HG02610 (cell line): ENCODE data around the gene PLAAT3.
"Not testable (repeated sequence)": the region's sequence is repeated elsewhere in the genome, so short reads cannot be mapped to it uniquely, and the experiment has no call there.

Experiments used
- ATAC-seq: cut with Tn5 transposase; IDR thresholded peaks from one replicate; pipeline ENCODE4 v1.9.1; 2021; ENCODE audit warnings: mild to moderate bottlenecking, moderate library complexity; ENCODE audit not compliant: unreplicated experiment

Gene PLAAT3

DNA sequence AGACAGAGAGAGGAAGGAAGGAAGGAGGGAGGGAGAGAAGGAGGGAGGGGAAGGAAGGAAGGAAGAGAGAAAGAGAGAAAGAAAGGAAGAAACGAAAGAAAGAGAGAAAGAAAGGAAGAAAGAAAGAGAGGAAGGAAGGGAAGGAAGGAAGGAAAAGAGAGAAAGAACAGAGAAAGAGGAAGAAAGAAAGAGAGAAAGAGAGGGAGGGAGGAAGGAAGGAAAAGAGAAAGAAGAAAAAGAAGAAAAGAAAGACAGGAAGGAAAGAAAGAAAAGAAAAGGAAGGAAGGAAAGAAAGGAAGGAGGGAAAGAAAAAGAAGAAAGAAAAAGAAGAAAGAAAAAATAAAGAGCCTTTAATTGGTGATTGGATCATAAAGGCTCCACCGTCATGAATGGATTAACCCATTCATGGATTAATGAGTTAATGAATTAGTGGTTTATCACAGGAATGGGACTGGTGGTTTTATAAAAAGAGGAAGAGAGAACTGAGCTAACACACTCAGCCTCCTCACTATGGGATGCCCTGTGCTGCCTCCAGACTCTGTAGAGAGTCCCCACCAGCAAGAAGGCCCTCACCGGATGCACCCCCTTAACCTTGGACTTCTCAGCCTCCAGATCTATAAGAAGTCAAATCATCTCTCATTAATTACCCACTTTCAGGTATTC is 42.1 kb downstream of the PLAAT3 start:
- no peak for ATAC-seq

DNA sequence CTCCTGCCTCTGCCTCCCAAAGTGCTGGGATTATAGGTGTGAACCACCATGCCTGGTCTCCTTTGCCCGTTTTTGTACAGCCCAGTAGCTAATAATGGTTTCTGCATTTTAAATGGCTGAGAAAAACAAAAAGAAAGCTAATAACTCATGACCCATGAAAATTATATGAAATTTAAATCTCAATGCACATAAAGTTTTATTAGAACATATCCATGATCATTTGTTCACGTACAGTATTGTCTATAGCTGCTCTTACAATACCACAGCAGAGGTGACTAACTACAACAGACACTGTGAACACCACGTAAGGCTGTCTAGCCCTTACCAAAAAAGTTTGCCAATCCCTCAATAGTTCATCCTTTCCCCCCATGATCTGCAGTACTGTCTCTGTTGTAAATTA is 44.7 kb downstream of the PLAAT3 start:
- ATAC-seq, result no peak

DNA sequence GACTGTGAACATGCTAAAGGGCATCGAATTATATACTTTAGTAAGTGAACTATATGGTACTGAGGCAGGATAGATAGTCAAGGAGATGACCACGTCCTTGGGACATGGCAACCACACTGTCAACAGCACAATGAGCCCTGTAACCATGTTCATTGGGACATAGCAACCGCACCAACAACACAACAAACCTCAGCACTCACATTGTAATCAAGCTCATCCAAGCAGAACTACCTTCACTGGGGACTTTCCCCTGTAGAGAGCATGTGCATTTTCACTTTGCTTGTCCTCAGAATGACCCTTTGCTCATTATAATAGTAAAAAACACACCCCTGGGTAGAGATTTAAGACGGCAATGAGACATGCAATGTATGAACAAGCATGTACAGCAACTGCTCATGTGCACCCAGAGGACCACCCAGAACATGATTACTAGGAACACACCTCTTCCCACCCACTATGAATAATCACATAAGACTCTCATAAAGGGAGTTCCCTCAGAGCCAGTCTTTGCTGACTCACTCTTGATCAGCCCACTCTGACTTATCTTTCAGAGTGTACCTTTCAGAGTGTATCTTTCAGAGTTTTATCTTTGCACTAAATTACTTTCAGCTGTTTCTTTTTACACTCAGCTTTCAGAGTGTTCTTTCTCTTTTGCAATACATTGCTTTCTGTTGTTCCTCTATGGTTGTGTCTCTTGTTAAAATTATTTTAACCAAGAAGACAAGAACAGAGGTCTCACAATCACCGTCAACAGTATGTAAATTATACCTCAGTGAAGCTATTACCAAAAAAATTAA is 47.0 kb downstream of the PLAAT3 start:
- peak; percentile 82 for ATAC-seq

DNA sequence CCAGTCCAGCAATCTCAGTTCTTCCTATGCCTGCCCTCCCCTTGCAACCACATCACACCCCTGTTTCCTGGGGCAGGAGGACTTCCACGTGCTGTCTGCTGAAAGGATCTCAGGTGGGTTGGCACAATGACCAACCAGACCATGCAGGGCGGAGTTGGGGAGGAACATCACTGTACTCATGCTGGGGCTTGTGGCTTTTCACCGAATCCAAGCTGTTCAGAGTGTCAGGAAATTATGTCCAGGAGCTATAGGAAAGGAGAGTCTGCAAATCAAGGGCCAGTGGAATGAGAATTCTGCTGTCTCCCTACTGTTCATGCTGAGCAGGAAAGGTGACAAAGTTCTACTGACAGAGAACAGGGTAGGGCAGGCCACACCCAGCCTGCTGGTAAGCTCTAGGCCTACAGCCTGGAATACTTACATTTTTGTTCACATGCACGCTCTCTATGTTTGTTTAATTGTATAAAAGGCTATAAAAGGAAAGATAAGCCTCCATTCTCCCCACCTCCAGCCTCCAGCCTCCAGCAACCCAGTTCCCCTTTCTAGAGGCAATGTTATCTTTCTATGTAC is 49.4 kb downstream of the PLAAT3 start:
- ATAC-seq, result no peak

DNA sequence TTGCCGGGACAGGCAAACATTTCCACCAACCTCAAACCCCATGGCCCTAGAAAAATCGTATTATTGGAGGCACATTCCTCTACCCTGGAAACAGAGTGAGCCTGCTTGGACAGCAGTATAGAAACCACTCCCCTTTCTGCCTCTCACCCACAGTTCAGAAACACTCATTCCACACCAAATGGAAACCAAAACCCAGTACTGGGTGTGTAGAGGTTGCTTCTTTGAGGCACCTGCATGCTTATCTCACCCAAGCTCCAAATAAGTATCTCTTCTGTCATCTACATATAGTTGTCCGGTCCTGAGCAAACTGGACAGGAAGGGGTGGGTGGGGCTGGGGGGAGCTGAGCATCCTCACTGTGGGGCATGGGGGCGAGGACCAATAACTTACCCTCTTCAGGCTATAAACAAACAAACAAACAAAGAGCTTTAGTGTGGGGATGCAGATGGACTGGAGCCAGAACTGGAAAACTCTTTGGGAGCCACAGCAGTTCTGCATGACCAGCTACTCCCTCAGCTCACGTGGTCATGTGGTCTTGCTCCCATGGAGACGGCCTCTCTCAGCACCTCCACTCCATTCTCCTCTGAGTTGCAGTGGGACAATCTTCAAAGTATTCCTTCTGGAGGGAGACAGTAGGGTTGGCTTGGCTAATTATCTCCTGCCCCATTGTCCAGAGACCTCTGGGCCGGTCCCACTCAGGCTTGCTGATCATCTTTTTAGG is 50.0 kb downstream of the PLAAT3 start:
- peak; percentile 65 for ATAC-seq

DNA sequence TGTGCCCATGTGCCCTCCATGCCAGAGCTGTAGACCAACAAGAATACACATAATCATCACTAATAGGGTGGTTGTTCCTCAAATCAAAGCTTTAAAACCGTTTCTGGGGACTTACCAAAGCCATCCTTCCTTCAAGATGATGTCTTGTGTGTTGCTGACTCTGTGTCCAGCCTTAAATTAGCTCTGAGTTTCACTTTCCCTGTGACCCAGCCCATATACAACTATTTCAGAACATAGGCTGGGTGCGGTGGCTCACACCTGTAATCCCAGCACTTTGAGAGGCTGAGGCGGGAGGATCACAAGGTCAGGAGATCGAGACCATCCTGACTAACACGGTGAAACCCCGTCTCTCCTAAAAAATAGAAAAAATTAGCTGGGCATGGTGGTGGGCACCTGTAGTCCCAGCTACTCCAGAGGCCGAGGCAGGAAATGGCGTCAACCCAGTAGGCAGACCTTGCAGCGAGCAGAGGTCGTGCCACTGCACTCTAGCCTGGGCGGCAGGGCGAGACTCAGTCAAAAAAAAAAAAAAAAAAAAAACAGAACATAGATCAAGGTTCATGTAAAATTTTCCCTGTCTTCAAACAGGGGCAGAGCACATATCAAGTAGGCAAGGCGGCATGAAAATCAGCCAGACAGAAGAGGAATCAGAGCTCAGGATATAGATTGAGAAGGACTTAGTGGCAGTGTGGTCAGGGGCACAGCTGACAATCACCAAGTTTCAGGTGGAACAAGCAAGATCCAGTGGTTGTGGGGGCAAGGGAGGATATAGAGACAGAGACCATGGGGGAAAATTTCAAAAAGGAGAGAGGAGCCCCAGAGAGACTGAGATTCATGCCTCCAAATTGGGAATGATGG is 50.8 kb downstream of the PLAAT3 start, which contains the start of gene PLAAT2:
TSS of gene PLAAT2 (minus strand) at position 179 of the 855 bp plus-strand sequence. CDS start at position 124, 55 bp downstream.
- no peak for ATAC-seq

DNA sequence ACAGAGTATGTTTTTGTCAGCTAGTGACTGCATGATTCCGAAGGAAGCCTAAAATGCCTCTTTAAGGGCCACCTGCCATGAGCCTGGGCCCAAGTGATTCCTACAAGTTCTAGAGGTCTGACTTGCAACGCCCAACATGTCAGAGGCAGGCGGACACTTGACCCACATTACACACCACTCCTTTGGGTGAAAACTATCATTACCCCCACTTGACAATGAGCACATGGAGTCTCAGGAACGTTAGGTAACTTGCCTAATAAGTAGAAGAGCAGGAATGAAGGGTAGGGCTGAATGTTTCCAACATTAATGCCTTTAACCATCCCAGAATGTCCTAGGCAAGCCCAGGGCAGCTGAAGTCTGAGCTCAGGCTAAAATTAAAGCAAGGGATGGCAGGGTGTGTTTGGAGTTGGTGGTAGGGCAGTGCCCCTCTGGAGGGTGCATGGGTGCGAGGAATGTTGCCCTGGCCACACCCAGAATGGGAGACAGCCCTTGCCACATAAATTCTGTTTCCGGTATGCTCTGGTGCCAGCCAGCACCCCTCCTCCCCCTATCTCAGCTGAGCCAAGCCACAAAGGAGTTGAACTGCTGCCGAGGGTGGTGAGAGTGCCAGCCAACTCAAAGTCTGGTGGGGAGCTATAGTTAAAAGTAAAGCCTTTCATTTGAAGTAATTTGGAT is 53.6 kb downstream of the PLAAT3 start:
- ATAC-seq, result no peak

DNA sequence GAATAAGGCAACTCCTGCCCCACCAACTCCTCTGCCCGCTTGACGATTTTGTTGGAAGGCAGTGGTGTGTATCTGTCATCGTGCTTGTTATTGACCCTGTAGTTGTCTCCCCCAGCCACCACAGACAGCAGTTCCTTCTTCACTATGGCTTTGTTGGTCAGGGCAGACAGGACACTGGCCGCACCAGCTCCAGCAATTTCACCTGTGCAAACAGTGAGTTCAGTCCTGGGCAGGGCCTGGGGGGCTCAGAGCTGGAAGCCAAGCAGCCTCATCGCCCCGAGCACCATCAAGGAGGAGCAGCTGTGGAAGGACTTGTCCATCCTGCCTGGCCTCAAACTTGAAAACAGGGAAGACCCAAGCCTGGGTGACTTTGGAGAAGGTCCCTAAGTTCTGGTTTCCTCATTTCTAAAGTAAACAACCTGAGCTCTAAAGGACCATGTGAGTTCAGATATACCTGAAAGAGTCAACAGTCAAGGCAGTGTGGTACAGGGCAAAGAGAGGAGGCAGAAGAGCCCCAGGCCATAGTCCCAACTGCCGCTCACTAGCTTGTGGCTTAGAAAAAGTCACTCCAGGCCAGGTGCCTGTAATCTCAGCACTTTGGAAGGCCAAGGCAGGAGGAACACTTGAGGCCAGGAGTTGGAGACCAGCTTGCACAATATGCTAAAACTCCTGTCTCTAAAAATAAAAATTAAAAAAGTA is 55.6 kb downstream of the PLAAT3 start:
- no peak for ATAC-seq

DNA sequence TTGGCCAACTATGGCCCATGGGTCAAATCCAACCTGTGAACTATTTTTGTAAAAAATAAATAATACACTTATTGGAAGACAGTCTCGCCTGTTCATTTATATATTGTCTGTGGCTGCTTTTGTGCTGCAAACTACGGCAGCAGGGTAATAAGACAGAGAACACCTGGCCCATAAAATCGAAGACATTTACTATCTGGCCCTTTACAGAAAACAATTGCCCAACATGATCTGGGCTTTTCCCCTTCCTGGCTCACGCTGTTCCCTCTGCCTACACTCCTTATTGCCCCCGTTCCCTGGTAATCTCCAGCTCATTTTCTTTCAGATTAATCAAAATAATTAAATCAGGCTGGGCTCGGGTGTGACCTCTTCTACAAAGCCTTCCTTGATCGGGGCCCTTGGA is 56.7 kb downstream of the PLAAT3 start:
- ATAC-seq, result no peak

DNA sequence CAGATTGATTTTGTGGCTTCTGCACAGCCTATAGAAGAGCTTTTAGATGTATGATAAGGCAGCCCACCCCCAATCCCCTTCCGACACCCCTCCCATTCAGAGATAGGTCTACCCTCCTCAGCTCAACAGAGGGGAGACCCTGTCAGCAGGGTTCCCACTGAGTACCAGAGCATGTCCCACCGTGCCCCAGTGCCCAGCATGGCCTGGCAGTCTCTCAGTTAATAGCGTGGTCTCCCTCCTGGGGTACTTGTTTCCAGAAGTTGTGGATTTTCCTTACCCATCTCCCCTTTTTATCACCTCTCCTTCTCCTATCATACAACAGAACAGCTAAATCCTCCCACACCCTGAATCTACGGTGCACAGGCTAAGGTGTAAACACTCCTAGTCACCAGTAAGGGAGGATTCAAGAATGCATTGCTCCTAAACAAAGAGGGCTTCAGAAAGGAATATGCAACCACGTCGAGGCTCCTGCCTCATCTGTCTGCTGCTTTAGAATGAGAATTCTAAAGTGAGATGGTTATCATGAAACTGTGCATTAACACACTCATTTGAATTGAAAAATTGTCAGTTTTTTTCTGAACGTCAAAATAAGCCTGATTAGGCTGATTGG is 57.7 kb downstream of the PLAAT3 start:
- ATAC-seq, result no peak

DNA sequence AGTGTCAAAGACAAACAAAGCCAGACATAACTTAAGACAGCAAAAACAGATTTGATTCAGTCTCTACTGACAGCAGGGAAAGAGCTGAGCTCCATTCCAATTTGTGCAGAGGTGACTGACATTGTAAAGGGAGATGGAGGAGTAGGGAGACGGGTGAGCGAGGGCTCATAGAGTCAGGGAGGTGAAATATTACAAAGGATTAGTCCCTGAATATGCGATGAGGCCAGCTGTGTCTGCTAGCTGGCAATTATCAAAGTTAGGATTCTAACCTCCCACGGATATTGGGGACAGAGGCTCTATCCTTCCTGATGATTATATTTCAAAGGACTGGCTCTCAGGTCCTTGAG is 59.4 kb downstream of the PLAAT3 start:
- ATAC-seq, result no peak

DNA sequence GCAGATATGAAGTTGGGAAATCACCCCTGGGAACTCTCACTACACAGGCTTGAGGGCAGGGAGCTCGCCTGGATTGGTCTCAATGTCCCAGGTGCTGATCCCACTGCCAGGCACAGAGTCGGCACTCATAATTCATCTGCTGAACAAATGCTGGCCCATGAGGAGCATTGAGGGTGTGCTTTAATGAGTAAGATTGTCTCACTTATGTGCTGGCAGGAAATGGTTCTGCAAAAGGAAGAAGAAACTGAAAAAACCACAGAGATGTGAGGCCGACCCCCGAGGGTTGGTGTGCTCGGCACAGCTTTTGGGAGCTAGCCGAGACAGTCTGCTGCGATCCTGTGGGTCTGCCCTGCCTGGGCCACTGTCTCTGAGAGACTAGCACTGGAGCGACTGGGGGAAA is 60.5 kb downstream of the PLAAT3 start:
- ATAC-seq, result peak; percentile 69

DNA sequence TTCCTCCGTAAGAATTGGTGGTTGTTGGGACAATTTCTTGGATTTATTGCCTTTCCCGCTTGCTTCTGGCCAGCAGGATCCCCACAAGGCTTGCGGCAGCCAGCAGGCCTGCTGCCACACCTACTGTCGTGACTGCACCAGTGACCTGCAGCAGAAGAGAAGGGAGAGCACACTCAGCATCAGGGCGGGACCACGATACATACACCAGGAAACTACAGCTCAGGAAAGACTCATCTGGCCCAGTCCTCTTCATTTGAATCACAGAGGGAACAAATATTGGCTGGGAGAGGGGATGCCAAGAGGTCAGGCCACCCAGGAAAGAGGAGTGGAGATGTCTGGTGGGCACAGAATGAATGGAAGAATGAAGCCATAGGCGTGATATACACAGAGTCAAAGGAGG is 61.3 kb downstream of the PLAAT3 start:
- no peak for ATAC-seq

DNA sequence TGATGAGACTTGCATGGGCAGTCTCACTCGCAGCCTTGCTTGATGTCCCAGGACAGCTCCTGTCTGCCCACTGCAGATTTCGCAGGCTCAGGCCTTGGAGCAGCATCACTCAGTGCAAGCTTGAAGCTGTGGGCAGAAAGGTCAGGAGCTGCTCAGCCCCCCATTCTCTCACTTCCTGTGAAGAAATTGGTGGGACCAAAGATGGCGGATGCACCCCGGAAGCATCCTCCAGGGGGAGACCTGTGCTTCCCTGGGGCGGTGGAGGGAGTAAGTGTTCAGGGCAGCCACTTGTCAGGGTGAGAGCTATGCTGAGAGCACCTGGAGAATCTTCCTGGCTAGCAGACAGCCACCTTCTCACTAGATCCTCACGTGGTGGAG is 62.4 kb downstream of the PLAAT3 start:
- no peak for ATAC-seq

DNA sequence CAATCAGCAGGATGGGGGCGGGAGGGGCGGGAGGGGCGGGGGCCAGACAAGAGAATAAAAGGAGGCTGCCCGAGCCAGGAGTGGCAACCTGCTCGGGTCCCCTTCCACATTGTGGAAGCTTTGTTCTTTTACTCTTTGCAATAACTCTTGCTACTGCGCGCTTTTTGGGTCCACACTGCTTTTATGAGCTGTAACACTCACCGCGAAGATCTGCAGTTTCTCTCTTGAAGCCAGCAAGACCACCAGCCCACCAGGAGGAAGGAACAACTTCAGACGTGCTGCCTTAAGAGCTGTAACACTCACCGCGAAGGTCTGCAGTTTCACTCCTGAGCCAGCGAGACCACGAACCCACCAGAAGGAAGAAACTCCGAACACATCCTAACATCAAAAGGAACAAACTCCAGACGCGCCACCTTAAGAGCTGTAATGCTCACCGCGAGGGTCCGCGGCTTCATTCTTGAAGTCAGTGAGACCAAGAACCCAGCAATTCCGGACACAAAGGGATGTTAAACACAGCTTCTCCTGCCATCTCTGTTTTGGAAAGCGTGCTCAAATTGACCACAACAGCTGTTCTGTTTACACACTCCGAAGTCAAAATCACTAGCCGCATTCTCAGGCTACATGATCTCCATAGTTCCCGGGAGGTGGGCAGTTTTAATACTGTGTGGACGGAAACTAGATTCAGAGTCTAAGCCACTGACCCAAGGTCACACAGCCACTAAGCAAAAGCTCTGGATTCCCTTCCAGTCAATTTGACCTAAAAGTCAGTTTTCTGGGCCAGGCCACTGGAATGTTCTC is 62.9 kb downstream of the PLAAT3 start:
- ATAC-seq, result no peak

DNA sequence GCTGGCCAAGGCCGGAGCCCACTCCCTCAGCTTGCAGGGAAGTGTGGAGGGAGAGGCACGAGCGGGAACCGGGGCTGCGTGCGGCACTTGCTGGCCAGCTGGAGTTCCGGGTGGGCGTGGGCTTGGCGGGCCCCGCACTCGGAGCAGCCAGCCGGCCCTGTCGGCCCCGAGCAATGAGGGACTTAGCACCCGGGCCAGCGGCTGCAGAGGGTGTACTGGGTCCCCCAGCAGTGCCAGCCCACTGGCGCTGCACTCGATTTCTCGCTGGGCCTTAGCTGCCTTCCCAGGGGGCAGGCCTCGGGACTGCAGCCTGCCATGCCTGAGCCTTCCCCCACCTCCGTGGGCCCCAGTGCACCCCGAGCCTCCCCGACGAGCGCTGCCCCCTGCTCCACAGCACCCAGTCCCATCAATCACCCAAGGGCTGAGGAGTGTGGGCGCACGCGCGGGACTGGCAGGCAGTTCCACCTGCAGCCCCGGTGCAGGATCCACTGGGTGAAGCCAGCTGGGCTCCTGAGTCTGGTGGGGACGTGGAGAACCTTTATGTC is 64.0 kb downstream of the PLAAT3 start:
- not testable (repeated sequence) for ATAC-seq

DNA sequence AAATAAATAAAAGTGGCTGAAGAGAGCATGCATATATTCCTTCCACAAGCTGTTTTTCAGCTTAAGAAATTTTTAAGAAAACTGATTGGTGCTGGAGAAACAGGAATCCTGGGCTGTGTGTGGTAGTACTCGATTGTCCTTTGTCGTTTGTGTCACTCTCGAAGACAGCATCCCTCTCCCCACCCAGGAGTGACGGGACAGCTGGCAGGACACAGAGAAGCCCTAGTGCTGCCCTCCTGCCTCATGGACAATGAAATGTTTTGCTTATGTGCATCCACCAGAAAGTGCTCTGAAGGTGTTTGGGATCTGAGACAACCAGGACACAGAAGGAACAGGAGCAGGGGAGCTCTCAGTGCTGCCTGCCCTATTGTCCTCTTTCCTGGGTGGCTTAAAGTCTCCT is 64.8 kb downstream of the PLAAT3 start:
- no peak for ATAC-seq

DNA sequence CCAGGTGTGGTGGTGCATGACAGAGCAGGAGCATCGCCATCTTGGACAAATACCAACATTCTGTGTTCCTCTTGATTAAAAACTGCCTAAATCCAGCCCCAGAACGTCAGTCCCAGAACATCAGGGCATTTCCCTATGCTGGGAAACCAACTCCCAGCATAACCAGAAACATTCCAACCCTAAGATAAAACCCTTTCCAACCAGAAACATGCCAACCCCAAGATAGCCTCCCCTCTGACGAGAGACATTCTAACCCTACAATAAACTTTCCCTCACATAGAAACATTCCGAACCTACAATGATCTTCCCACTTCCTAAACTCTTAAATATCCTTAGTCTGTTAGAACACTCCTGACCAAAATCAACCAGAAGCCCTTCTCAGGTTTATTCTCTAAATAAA is 66.1 kb downstream of the PLAAT3 start:
- no peak for ATAC-seq
